Activated CD8-positive, alpha-beta memory T cell treated with anti-CD3 and anti-CD28 coated beads, Interleukin-2, amount 50 U/mL, for 24 hours (primary cell): ENCODE measurements around the gene BLM.
"Not testable (repeated sequence)": the region's sequence is repeated elsewhere in the genome, so short reads cannot be mapped to it uniquely, and the experiment has no call there.

Source experiments
- DNase-seq: peaks from one replicate; pipeline ENCODE4 v3.0.0-alpha.2; 2020; ENCODE audit errors: extremely low read depth

Gene BLM

GRCh38 chr15:90716976-90717821 is at the start of gene BLM:
BLM (plus strand) TSS chr15:90717346; CDS start chr15:90747393, 30,047 bp downstream.
- DNase-seq: peak; percentile 86

GRCh38 chr15:90667755-90668345 is 49.3 kb upstream of the BLM start:
- DNase-seq: not testable (repeated sequence)

DNA sequence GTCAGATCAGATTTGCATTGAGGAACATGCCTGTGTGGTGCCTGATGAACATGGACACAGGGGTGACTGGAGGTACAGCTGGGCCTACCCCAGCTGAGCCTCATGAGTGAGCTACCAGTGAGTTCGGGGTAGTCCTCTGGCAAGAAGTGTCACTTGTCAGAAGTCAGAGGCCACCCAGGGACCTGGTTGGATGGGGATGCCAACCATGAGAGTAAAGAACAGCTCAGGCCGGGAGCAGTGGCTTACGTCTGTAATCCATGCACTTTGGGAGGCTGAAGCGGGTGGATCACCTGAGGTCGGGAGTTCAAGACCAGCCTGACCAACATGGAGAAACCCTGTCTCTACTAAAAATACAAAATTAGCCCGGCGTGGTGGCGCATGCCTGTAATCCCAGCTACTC is 46.5 kb upstream of the BLM start:
- not testable (repeated sequence) for DNase-seq

DNA sequence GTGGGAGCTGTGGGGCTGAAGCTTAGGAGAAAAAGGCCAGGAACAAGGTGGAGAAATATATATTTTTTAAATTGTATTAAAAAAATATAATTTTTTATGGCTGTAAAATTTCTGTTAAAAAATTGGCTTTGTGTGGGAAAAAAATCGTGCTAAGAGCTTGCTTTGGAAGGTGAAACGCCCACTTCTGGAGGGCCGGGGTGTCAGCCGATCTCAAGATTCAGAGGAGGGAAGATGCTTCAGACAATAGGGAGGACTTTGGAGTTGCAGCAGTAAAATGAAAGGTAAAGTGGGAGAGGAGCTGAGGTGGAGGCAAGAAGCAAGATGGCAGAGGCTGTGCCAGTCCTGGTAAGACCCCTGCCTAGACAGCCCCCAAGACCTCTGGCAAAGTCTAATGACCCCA is 45.9 kb upstream of the BLM start:
- no peak for DNase-seq

DNA sequence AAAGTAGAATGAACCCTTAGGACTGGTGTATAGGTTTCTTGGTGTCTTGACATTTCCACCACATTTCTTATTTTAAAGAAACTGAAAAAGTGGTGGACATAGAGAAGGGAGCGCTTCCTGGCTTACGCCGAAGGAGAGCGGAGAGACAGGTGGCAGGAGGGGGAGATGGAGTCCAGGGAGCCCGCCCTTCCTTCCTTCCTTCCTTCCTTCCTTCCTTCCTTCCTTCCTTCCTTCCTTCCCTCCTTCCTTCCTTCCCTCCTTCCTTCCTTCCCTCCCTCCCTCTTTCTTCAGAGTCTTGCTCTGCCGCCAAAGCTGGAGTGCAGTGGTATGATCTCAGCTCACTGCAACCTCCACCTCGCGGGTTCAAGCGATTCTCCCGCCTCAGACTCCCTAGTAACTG is 43.8 kb upstream of the BLM start:
- DNase-seq: not testable (repeated sequence)

- DNase-seq: no peak
Observed at GRCh38 chr15:90674476-90674875, 42.7 kb upstream of the BLM start.

DNA sequence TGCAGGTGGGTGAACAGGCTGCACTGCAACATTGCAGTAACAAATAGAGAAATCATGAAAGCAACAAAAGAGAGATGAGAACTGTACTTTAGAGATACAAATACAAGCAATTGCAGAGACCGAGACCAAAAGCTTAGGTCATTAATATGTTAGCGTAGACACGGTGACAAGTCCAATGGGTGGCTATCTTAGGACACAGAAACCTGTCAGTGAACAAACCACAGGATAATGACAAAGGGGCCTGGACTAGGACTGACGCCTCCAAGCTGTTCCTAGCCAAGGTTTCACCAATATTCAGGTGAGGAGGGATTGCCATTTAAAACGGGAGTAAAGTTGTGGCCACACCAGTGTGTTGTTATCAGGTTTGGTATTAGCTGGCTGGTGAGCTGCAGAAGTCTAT is 41.7 kb upstream of the BLM start:
- no peak for DNase-seq

DNA sequence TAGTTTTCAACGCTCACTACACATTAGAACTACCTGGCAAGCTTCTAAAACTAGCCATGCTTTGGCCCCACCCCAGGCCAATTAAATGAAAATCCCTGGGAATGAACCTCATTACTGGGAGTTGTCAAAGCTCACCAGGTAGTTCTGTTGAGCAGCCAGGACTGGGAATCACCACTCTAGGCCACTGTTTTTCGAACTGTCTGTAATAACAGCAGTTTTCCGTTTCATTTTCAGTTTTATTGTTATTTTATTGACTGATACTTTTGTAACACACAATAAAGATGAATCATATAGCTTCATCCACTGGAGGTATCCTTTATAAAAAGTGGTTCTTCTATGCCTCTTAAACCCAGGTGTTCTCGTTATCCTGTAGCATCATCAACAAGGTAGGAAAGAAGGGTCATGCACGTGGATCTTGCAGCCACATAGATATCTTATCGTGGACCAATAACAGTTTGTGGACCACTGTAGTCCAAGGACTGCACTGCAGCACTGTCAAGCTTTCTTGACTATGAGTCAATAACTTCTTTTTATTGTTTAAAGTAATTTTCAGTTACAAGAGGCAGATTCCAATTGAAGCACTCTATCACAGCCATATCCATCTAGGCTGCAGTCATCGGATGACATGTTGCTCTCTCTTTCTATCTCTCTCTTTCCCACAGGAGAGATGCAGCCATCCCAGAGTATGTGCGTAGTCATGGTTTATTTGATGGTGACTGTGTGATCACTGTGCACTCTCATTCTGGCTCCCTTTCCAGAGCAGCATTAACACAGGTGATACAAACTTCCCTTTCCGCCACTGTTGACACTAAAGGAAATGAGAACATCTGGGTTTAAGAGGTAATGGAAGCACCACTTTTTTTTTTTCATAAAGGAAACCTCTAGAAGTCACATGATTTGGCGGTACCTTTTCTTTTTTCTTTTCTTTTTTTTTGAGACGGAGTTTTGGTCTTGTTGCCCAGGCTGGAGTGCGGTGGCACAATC is 39.0 kb upstream of the BLM start:
- DNase-seq: no peak

DNA sequence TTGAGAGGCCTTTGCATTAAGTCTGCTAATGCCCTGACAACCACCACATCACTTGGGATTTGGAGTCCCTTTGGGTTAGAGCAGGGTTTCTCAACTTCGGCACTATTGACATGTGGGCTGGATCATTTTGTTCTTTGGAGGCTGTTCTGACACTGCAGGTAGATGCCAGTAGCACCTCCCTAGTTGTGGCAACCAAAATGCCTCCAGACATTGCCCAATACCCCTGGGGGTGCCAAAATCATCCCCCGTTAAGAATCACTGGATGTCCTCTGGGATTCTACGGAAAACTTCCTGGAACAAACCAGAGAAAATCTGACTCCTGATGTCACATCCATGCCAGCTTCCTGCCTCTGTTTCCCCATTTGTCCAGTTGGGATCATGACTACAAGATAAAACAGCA is 37.2 kb upstream of the BLM start:
- no peak for DNase-seq

- DNase-seq: no peak
Observed at GRCh38 chr15:90680371-90680935, 36.7 kb upstream of the BLM start.

- no peak for DNase-seq
Observed at GRCh38 chr15:90681056-90681455, 36.1 kb upstream of the BLM start.

DNA sequence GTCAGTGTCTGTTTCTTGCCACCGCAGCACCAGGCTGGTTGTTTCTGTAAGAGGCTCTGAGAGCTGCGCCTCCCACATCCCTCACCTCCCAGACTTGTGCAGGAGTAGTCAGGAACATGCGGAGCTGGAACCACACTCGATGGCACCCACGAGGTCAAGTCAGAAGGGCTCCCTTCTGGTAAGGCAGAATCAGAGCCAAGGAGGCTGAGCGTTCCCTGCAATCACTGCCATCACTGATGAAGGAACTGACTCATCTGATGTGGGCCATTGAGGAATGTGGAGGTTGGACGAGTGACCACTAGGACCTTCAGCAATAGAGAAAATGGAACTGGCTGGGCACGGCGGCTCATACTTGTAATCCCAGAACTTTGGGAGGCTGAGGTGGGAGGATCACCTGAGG is 35.7 kb upstream of the BLM start:
- no peak for DNase-seq

- no peak for DNase-seq
Observed at GRCh38 chr15:90683371-90683770, 33.8 kb upstream of the BLM start.

DNA sequence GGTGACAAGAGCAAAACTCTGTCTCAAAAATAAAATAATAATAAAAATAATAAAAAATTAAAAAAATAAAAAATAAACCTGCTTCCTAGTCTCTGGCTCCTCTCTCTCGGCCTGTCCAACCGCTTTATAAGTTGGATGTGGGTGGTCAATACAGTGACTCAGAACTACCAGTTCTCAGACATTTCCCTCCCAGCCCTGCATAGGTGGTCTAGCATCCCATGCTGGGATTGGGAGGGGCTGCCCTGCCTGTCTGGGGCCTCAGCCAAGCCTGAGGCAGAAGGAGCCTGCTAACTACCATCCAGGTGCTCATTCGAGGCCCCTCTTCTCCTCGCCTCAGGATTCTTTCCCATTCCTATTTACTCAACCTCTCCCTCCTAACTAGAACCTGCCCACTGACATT is 33.3 kb upstream of the BLM start:
- no peak for DNase-seq

- no peak for DNase-seq
Observed at GRCh38 chr15:90684281-90684680, 32.9 kb upstream of the BLM start.

GRCh38 chr15:90685591-90686434 is 31.3 kb upstream of the BLM start:
- no peak for DNase-seq

GRCh38 chr15:90686435-90687218 is 30.5 kb upstream of the BLM start:
- DNase-seq: no peak

DNA sequence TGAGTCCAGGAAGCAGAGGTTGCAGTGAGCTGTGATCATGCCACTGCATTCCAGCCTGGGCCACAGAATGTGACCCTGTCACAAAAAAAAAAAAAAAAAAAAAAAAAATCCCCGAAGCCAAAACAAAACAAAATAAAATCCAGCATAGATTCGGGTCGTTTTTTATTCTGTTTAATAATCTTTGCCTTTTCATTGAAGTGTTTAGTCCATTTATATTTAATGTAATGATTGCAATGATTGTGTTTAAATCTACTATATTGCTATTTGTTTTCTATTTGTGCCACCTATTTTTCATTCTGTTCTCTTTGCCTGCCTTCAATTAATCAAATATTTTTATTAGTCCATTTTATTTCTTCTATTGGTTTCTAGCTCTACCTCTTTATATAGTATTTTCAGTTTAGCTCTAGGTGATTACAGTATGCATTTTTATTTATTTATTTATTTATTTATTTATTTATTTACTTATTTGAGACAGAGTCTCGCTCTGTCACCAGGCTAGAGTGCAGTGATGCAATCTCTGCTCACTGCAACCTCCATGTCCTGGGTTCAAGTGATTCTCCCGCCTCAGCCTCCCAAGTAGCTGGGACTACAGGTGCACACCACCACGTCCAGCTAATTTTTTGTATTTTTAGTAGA is 27.7 kb upstream of the BLM start:
- DNase-seq: not testable (repeated sequence)

DNA sequence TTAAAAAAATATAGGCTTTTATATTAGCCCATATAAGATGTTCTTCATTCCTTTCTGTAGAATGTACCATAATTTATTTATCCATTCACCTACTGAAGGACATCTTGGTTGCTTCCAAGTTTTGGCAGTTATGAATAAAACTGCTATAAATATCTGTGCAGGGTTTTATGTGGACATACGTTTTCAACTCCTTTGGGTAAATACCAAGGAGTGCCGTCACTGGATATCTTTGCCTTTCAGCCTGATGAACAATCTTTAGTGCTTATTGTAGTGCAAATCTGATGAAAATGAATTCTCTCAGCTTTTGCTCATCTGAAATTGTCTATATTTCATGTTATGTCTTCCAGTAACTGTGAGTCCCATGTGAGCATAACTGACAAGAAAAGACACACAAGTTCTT is 26.6 kb upstream of the BLM start:
- DNase-seq: no peak

GRCh38 chr15:90691369-90691768 is 25.8 kb upstream of the BLM start:
- DNase-seq: no peak
